ACHN (cell line): Measurements from ENCODE around the gene KLHL40.
A peak's percentile ranks its signal among the peaks of the same experiment; 100 is the strongest.

Experiments
- DNase-seq: peaks from one replicate; pipeline ENCODE4 v3.0.0-alpha.2; 2015
- in situ Hi-C: cut with HindIII; loops from 2 replicates; pipeline ENCODE4 v1.10.0; 2017; ENCODE audit warnings: low sequenced_read_pairs, low pct_ligation_motif_present, low pct_unique_long_range_greater_than_20kb

The KLHL40 gene

DNA sequence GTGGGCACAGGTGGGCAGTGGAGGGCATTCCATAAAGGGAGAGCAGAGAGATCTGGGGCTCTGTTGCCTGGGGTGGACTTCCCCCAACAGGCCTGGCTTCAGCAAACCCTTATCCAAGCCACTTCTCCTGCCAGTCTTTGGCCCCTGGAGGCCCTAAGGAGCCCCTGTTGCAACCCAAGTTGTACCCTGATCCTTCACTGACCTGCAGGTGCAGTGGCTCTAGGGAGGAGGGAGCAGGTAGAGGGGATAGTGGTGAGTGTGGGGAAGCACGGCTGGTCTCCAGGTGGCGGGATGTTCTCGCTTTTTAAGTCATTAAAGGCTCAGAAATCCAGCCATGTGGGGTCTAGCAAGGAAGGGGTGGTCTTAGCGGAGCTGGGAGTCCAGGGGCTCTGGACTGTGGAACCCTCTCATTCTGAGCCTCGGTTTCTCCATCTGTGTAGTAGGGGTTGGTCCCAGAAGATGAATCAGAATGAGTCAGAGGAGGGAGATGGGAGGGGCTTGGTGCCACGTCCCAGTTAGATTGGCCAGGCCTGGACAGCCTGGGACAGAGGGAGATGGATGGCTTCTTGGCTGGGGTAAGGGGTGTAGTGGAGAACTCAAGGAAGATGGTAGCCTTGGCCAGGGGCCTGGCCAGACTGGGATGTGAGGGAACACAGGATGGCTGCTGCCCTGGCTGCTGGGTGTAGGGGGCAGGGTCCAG is 29.2 kb upstream of the KLHL40 start:
- in situ Hi-C loops = no loop called here

DNA sequence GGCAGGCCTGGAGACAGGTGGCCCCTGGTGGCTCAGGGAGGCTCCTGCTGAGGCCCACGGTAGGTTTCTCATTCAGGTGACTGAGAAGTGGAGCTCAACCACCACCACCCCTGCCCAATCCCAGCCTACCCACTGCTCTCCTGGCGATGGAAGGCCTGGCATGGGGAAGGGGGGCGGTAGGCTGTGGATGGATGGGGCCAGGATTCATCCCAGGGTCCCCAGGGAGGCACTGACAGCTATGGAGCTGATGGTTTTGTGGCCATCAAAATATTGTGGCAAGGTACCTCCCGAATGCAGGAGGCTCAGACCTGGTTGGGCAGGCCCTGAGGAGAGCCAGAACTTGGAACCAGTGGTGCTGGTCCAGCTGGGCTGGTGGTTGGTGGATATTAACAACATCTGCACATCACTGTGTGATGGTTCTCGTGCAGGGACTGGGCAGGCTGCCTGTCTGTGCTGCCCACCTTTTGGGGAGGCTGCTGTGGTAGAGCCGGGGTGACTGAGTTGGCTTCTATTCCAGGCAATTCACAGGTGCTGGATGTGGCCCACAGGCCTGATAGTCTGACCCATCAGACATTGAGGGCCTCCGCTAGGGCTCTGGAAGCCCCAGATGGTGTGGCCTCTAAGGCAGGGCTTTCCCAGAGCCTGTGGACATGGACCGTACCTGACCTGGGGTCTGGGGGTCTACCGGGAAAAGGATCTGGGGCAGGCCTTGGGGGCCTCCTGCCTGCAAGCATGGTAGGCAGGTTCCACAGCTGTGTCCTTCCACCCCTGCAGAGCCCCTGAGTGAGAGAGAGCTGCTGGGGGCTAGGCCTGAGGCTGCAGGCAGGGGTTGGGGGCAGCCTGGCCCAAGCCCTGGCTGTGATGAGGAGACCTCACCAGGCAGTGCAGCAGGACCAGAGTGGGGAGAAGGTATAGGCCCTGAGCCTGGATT is 28.4 kb upstream of the KLHL40 start:
- DNase-seq = no peak
- in situ Hi-C loops = no loop called here

More for the DNA sequence above, 29.2 kb upstream of the KLHL40 start:
- peak; percentile 26 for DNase-seq

DNA sequence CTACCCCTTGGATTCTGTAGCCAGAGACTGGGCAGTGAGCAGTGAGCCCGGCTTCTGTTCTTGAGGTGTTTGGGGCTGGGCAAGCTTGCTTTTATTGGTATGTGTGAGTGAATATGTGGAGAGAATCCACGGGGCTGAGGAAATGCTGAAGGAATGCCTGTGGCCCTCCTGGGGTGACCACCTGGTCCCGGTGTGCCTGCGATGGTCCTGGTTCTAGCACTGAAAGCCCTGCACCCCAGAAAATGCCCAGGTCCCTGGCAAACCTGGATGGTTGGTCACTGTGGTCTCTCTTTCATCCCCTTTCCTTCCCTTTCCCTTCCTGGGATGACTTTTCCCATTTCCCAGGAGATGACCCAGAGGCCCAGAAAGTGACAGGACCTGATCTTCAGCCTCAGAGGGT is 27.7 kb upstream of the KLHL40 start:
- in situ Hi-C loops = no loop called here
- DNase-seq = no peak

DNA sequence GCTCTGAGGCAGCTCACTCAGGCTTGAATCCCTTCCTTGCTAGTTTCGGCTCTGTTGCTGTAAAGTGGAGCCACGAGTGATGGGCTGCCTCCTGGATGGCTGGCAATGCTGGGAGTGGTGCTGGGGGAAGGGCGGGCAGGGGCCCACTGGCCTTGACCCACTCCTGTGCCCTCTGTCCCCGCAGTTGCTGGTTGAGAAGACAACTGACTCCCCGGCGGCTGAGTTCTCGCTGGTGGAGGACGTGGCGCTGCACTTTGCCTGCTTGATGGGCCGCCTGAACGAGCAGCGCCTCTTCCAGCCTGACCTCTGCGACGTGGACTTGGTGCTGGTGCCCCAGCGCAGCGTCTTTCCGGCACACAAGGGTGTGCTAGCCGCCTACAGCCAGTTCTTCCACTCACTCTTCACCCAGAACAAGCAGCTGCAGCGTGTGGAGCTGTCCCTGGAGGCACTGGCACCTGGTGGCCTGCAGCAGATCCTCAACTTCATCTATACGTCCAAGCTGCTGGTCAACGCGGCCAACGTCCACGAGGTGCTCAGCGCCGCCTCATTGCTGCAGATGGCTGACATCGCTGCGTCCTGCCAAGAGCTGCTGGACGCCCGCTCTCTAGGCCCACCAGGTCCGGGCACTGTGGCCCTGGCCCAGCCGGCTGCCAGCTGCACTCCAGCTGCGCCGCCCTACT is 27.1 kb upstream of the KLHL40 start:
- in situ Hi-C loops = no loop called here

DNA sequence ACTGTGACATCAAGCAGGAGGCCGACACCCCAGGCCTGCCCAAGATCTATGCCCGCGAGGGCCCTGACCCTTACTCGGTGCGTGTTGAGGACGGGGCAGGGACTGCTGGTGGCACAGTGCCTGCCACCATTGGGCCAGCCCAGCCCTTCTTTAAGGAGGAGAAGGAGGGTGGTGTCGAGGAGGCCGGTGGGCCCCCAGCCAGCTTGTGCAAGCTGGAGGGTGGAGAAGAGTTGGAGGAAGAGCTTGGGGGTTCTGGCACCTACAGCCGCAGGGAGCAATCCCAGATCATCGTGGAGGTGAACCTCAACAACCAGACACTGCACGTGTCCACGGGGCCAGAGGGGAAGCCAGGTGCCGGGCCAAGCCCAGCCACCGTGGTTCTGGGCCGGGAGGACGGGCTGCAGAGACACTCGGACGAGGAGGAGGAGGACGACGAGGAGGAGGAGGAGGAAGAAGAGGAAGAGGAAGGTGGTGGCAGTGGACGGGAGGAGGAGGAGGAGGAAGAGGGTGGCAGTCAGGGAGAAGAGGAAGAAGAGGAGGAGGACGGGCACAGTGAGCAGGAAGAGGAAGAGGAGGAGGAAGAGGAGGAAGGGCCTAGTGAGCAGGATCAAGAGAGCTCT is 26.5 kb upstream of the KLHL40 start:
- no peak for DNase-seq
- in situ Hi-C loops = no loop called here

More for the DNA sequence above, 27.1 kb upstream of the KLHL40 start:
- no peak for DNase-seq

DNA sequence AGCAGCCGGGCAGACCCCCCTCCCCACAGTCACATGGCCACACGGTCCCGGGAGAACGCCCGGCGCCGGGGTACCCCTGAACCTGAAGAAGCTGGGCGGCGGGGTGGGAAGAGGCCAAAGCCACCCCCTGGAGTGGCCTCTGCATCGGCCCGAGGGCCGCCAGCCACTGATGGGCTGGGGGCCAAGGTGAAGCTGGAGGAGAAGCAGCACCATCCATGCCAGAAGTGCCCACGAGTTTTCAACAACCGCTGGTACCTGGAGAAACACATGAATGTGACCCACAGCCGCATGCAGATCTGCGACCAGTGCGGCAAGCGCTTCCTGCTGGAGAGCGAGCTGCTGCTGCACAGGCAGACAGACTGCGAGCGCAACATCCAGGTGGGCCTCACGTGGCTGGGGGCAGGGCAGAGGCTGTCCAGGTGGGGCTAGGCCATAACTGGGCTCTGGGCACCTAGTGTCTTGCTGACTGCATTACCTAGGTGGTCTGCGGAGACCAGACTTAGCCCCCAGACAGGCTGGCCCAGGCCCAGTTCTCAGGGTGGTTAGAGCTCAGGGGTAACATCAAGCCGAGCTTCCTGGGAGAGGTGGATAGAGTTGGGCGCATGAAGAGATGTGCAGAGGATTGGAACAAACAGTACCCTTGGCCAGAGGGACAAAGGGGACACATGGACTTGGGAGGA is 25.7 kb upstream of the KLHL40 start:
- DNase-seq = no peak
- in situ Hi-C loops = no loop called here

DNA sequence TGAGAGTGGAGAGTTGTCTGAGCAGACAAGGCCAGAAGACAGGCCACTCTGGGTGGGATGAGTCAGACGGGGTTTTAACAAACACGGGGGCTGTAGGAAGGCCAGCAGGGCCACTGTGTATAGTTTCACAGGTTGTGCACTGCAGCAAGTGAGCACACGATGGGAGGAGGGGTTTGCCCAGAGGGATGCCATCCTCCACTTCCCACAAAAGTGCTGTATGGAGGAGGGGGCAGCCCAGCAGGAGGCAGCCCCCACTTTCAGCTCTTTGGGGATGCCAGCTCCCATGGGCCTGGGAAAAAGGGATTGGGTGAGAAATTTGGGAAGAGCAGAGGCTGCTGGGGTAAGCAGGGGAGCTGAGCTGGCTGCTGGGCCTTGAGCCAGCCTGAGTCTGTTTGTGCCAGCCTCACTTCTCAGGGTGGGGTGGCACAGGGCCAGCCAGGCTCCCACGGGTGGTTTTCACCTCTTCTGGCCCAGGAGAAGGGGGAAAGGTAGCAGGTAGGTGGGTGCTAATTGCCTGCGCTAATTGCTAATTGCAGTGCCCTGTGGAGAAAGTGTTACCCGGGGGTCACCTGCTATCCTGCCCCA is 25.1 kb upstream of the KLHL40 start:
- no peak for DNase-seq
- in situ Hi-C loops = no loop called here

DNA sequence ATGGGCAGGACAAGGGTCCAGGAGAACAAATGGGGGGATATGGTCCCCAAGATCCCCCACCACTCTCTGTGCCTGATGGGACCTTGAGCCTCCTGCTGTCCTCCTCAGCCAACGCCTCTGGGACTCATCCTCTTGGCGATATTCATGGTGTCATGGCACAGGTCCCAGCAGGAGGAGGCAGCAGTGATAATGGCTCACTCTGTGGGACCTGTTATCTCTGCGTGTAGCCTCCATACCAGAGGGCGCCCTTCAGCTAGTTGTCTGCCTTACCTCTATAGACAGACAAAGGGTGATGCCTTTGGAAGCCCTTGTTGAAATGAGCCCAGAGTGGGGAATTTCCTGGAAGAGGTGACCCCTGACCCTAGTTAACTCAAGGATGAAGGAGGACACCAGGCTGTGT is 24.4 kb upstream of the KLHL40 start:
- in situ Hi-C loops = no loop called here
- DNase-seq = peak; percentile 19

DNA sequence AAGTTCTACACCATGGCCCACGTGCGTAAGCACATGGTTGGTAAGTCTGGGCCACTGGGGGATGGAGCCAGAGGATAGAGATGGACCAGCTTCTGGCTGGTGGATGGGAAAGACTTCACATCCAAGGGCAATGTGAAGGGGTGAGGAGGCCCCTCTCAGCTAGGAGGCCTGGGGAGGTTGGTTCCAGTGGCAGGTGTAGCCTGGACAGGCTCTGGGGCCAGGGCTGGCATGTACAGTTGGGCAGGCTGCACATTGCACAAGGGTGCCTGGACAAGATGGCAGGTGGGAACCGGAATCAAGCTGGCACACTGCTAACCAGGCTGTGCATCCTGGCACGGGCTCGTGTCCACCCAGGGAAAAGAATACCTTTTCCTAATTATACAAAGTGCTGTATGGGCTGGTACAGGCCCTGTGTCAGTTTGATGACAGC is 23.7 kb upstream of the KLHL40 start:
- in situ Hi-C loops = no loop called here
- DNase-seq = no peak

DNA sequence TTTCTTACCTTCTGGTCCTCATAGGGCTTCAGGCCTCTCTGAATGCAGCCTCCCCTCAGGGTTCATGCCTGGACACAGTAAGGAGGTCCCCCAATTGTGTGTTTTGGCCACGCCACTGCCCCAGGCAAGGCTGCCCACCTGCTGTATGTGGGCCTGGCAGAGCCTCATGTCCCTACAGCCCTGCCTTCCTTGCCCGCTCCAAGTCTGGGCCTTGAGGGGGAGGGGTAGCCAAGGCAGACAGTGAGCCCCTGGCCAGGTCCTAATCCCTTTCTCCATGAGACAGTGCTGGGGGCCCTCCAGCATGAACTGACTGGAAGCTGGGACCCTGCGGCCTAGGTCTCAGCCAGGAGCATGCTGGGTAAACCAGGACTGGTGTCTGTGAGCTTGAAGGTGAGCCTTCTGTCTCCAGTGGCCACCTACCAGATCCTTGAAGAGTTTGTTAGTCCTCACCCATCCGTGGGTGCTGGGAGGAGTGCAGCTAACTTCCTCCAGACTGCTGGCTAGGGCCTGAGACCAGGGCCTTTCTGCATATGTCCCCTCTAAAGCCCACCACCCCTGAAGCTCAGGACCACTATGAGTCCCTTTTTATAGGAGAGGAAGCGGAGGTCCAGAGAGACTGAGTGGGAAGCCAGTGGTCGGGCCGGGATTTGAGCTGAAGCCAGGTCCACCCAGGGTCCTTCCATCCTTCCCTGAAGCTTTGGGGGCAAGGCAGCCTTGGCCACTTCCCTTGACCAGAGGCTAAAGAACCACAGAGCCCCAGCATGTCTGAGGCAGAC is 23.1 kb upstream of the KLHL40 start:
- DNase-seq = no peak
- in situ Hi-C loops = no loop called here

DNA sequence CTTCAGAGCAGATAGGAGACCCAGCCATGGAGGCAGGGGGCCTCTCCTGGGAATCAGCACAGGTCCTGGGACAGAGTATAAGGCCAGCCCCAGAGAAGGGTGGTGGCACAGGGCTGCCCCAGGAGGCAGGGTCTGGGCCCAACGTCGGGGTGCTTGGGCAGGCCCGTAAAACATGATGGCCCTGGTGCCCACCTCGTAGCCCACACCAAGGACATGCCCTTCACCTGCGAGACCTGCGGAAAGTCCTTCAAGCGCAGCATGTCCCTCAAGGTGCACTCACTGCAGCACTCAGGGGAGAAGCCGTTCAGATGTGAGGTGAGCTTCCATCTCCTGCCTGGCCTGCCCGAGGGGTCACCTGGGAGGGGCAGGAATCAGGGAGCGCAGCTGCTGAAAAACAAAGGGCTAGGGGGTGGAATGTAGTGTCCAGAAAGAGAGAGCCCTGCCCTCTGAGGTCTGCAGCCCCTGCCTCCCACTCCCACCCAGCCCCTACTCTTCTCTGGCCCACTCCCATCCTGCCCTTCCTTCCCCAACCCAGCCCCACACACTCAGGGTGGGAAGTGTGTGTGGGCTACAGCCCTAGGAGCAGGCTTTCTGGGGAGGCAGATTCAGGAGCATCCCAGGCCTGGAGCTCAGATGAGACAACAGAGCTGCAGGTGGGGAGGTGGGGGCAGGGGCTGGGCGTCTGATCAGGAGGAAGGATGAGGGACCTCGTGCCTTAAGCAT is 22.4 kb upstream of the KLHL40 start:
- in situ Hi-C loops = no loop called here
- DNase-seq = no peak

DNA sequence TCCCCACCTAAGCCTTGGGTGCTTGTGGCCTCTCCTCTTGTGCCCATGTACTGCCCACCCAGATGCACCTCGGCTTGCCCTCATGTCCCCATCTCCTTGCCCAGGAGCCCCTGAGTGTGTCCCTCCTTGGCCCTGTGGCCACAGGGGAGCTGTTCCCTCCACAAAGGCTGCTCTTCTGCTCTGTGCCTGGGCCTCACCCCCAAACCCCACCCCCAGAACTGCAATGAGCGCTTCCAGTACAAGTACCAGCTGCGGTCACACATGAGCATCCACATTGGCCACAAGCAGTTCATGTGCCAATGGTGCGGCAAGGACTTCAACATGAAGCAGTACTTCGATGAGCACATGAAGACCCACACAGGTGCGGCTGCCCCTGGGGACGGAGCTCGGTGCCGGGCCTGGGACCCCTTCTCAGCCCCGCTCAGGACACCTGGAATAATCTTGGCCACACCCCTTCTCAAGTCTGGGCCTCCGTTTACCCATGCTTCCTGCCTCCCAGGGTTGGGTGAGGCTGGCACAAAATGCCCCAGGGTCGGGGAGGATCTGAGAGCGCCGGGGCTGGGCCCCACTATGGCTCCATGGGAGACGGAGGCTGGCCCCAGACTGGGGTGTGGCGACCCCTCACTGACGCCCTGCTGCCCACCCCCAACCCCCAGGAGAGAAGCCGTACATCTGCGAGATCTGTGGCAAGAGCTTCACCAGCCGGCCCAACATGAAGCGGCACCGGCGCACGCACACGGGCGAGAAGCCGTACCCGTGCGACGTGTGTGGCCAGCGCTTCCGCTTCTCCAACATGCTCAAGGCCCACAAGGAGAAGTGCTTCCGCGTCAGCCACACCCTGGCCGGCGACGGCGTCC is 21.5 kb upstream of the KLHL40 start:
- no peak for DNase-seq
- in situ Hi-C loops = no loop called here

DNA sequence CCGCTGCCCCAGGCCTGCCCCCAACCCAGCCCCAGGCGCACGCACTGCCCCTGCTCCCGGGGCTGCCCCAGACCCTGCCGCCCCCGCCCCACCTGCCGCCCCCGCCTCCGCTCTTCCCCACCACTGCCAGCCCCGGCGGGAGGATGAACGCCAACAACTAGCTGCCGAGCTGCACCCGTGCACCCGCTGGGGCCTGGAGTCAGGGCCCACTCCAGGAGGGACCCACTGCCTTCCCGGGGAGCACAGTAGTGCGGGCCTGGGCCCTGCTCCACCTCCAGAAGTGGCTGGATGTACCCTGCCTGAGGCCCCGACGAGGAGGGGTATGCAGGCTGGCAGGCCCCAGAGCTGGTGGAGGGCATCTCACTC is 20.9 kb upstream of the KLHL40 start:
- in situ Hi-C loops = no loop called here
- no peak for DNase-seq

DNA sequence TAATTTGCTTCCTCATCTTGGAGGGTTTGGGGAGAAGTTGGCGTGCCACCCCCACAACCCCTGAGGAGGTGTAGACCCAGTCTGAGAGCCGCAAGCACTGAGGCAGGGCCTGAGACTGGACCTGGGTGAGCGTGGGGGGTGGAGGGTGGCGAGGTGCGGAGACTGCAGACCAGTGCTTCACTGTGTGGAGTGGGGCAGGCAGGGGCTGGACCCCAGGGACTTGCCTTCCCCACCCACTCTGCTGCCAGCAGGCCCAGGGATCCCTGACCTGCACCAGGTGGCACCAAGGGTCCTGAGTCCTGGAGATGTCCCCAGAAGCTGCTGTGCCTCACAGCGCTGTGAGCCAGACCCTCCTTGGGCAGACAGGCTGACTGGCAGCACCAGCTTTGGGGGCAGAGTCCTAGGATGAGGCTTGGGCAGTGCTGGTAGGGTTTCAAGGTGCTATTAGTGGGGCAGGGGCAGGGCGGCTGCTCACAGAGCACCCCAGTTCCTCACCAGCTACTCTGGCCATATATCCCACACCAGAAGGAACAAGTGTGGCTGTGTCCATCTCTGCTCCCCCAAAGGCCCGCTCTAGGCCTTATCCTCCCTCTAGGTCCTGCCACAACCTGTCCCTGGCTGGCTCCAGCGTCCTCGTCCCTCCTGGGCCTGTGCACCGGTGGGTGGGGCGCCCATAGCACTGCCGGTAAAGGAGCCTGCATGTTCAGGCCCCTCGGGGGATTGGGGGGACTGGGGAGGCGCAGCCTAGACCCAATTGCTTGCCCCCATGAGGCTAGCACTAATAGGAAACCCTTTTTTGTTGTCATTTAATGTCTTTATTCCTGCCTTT is 20.1 kb upstream of the KLHL40 start:
- in situ Hi-C loops = no loop called here
- no peak for DNase-seq

DNA sequence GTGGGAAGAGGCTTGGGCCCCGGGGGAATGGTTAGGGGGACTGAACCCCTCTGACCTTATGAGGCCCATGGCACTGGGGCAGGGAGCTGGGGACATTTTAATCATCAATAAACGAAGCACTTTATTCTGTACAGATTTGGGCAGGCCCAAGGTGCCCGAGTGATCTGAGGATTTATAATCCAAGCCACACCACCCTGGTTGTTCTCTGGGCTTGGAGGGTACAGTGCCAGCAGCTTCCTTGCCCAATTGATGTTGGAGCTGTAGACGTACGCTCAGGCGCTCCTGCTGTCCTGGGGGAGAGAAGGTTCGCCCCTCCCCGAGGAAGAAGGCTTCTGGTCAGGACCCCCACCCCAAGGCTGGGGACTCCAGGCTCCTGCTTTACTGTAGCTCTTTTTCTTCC is 19.3 kb upstream of the KLHL40 start:
- DNase-seq = no peak
- in situ Hi-C loops = no loop called here
